NOMO-1 treated with dmso at 0.1 percent for 144 hours (cell line): Measurements from ENCODE around the gene DMBX1.

Experiments used
- DNase-seq: peaks from one replicate; lab custom pipeline; 2025; ENCODE audit not compliant: unreplicated experiment; lab: John Stamatoyannopoulos, UW

The DMBX1 gene

GRCh38 chr1:46459315-46459714 is 30.3 kb upstream of the DMBX1 start:
- DNase-seq: no peak

GRCh38 chr1:46461017-46461808 is 28.4 kb upstream of the DMBX1 start:
- no peak for DNase-seq

- no peak for DNase-seq
Observed at GRCh38 chr1:46461809-46462448, 27.7 kb upstream of the DMBX1 start.

- DNase-seq: no peak
Observed at GRCh38 chr1:46464013-46464548, 25.6 kb upstream of the DMBX1 start.

DNA sequence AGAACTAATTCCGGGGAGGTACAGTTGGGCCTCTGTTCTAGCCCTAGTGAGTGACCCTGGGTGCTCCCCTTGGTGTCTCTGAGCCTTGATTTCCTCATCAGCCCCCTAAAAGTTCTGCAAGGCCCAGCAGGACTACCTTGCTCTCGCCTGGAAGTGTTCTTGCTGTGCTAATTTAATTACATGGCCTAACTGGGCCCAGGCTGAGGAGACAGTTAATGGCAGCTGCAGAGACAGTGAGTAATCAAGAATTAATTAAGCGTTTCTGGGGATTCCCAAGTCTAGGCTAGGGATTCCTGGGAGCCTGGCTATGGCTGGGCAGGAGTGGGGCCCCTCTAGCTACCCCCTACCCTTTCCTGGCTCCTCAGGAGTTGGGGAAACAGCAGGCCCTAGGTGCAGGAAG is 24.7 kb upstream of the DMBX1 start:
- DNase-seq: no peak

DNA sequence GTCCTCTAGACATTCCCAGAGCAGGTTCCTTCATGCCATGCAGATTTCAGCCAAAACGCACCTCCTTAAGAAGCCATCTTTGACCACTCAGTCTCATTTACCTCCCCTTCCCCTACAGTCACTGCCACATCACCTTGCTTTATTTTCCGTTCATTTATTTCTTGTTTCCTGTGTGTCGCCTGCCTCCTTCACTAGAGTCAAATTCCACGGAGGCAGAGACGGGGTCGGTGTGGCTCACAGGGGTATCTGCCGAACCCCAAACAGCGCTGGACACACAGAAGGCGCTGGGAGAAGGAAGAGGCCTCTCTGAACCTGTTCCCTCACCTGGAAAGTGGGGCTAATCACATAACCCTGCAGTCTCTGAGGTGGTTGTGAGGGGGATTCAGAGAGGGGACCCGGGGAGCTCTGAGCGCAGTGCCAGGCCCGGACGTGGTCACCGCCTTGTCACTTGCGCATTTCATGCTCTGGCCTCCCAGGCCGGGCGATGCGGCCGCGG is 23.6 kb upstream of the DMBX1 start:
- no peak for DNase-seq

DNA sequence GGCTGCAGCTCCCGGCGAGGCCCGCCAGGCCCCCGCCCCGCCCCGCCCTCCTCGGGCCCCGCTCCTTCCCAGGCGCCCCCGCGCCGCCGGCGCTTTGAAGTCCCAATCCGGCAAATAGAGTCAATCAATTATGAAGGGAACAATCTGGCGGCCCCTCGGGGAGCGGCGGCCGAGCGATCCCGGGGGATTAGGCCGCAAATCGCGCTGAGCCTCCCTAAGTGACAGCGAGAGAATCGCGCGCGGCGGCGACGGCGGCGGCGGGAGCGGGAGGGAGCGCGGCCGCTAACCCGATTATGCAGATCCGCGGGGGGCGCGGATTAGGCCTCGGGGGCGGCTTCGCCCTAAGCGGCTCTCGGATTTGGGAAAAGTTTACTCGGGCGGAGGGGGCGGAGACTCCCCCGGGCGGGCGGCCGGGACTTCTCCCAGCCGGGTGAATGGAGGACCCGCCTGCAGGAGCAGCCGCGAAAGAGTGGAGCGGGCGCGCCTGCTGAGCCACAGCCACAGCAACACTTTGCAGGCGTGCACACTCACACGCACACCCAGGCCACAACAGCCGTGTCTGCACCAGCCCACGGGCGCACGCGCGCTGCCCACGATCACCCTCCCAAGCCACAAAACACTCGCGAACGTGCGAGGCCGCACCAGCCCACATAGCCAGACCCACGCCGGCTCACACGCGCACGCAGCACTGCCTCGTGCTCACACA is 23.0 kb upstream of the DMBX1 start:
- DNase-seq: no peak

DNA sequence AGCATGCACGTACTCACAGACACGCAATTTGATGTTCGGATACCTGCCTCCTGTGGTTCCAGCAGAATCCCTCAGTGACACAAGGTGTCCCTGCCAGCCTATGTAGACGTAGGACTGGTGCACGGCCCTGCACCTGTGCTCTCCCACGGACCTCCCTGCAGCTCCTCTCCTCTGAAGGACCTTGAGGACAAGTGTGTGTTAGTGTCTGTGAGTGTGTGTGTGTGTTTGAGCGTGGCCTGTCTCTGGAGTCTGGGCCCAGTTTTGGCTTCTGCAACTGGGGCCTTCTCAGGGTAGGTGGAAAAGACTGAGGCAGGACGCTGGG is 22.5 kb upstream of the DMBX1 start:
- no peak for DNase-seq

DNA sequence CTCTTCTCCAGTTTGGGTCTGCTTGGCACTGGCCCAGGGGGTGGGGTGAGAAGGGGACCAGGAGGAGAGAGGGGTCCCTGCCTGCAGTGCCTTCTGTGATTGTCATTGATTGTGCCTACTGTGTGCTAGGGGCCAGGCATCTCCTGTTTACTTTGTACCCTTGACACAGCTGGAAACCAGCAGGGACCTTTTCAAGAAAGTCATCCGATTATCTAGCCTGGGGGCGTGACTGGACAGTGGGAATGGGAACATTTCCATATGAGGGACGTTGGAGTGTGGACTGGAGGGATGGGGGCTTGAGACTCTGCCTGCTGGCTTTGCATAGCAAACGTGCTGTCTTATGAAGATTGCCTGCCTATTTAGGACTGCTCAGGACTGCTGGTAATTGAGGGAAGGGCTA is 19.8 kb upstream of the DMBX1 start:
- DNase-seq: no peak

DNA sequence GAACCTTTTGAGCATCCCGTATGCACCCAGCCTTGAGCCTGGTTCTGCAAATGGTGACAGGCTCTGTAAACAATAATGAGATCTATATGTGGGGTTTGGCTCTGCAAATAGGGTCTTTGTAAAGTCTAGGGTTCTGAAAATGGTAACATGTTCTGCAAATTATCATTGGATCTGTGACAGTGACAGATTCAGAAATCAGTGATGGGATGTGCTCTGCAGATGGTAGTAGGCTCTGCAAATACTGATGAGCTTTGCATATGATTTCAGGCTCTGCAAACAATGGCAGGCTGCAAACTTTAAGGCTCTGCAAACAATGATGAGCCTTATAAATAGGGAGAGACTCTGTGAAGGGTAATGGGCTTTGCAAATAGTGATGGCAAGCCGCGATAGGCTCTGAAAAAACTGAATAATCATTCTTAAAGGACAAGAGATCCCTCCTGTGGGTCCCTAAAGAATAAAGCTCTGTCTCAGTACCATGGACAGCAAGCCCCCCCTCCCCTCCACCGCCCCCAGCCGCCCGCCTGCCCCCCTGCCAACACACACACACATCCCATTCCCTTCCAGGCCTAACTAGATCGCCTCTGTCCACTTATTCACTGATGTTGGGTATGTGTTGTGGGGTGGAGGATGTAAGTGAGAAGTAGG is 17.7 kb upstream of the DMBX1 start:
- no peak for DNase-seq

- no peak for DNase-seq
Observed at GRCh38 chr1:46472498-46473181, 17.0 kb upstream of the DMBX1 start.

DNA sequence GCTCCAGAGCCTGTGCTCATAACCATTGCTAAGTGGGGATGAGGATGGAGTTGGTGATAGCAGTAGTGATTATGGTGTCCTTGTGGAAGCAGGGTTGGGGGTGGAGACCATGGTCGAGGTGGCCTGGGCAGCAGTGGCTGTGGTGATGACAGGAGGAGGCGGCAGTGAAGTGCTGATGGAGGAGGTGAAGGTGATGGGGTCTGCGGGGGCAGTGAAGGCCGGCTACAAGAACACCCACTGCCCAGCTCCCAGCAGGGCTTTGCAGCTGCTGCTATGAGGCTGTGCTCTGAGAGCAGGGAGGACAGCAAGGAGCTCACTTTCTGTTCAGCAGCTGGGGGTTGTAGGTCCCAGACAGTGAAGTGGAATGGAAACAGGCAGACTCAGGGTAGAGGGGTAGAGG is 15.6 kb upstream of the DMBX1 start:
- no peak for DNase-seq

- DNase-seq: no peak
Observed at GRCh38 chr1:46474570-46474969, 15.1 kb upstream of the DMBX1 start.

- no peak for DNase-seq
Observed at GRCh38 chr1:46476673-46477072, 13.0 kb upstream of the DMBX1 start.

- DNase-seq: peak; percentile 57
Observed at GRCh38 chr1:46477153-46477929, 12.3 kb upstream of the DMBX1 start.

GRCh38 chr1:46478721-46479485 is 10.7 kb upstream of the DMBX1 start:
- no peak for DNase-seq

GRCh38 chr1:46479744-46480350 is 9.8 kb upstream of the DMBX1 start:
- DNase-seq: no peak

DNA sequence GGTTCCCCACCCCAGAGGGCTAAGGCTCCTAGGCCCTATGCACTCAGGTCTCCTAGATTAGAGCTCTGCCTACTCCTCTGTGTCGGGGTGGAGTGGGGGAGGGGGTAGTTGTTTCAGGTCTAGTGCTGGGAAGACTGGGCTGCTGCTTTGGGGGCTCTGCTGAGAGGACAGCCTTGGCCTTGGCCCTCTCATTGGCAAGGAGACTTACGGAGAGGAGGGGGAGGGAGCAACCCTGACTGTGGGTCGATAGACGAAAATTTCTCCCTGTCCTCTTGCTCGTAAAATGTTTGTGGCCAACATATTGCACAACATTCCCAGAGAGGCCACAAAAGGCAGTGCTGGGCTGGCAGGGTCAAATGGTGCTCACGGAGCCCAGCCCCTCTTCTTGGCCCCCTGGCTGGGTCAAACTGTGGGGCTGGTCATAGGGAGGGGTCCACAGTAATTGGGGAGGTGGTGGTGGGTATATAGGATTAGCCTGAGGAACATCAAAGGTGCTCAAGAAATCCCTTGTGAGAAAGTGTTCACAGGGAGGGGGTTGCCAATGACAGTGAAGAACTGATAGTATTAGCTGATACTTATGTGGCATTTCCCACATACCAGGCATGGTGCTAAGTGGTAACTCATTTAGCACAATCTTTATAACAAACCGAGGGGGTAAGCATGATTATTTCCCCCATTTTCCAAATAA is 8.5 kb upstream of the DMBX1 start:
- DNase-seq: peak; percentile 32
